T follicular helper cell (primary cell): ENCODE data around the gene SCGN.
"Not testable (repeated sequence)": the region's sequence is repeated elsewhere in the genome, so short reads cannot be mapped to it uniquely, and the experiment has no call there.

ENCODE experiments used
- DNase-seq: peaks from one replicate; pipeline ENCODE4 v3.0.0-alpha.2; 2020; ENCODE audit warnings: low read depth

The SCGN gene

DNA sequence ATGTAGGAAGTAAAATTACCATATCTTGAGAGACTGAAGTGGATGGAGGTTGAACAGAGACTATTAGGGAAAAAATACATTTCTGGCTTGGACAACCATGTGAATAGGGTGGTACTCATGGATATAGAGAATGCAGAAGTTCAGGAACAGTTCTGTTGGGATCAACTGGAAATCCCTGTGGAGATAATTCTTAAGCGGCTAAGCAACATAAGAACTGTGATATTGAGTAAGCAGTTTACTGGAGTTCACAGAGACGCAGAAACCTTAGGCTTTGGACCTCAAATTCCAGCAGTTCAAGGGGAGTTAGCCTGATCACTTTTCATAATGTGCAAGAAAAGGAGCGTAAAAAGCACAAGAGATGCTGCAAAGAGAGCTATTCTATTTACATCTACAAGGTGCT, 78.9 kb downstream of the SCGN start:
- DNase-seq, result no peak

DNA sequence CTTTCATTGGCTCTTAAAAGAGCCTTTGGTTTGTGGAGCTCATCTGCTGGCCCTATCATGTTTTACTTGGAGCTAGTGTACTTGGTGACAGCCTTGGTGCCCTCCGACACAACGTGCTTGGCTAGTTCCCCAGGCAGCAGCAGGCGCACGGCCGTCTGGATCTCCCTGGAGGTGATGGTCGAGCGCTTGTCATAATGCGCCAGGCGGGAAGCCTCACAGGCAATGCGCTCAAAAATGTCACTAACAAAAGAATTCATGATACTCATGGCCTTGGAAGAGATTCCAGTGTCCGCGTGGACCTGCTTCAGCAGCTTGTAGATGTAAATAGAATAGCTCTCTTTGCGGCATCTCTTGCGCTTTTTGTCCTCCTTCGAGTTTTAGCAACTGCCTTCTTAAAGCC, 79.7 kb downstream of the SCGN start:
- no peak for DNase-seq

DNA sequence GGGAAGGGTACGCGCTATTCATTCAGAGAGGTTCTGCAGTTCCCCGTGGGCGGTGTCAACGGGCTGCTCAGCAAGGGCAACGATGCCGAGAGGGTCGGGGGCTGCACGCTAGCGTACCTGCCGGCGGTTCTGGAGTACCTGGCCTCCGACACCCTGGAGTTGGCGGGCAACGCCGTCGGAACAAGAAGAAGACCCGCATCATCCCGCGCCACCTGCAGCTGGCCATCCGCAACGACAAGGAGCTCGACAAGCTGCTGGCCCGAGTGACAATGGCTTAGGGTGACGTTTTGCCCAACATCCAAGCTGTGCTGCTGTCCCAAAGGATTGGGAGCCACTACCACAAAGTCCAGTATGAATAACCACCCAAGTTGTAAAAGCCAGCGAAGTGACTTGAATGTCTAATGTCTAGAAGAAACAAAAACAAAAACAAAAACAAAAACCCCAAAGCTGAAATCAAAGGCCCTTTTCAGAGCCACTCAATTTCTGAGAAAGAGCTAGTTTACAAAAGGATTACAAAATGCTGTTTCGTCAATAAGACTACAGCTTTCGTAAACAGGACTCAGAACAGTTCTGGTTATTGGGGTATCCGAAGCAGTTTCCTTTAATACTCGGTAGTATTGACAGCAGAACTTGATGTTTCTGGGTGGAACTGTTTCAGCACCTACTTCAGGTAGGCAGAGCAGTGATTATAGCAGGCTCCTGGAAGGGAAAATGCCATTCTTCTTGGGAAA, 80.6 kb downstream of the SCGN start:
- DNase-seq, result no peak

DNA sequence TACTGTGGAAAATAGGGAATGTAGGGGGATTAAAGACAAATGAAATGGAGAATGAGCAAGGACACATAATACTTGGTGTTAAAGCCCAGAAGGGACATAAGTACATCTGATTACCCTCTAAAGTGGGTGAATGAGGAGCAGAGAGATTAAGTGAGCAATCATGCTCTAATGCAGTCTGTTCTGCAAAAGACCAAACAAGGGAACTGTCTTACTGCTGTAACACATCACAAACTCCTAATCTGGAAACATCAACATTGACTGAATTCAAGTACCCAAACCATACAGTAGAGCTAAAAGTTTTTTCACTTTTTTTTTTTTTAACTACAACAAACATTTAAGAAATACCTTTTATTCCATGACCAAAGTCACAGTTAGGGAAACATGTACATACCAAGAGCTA, 83.2 kb downstream of the SCGN start:
- no peak for DNase-seq

DNA sequence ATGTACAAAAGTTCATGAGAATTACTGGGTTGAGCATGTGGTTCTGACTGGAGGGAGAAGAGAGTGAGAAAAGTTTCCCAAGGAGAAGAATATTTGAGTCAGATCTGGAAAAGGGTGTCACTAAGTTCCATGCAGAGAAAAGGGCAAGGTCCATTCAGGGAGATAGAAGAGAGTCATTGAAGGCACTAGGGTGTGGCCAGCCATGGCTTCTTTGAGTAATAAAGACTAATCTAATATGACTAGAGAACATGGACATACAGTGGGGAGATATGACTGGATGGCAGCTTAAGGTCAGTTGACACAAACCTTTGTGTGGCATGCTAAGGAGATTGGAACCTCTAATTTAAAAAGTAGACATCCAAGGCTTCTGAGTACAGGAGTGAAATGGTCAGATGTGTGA, 91.9 kb downstream of the SCGN start:
- DNase-seq, result no peak

DNA sequence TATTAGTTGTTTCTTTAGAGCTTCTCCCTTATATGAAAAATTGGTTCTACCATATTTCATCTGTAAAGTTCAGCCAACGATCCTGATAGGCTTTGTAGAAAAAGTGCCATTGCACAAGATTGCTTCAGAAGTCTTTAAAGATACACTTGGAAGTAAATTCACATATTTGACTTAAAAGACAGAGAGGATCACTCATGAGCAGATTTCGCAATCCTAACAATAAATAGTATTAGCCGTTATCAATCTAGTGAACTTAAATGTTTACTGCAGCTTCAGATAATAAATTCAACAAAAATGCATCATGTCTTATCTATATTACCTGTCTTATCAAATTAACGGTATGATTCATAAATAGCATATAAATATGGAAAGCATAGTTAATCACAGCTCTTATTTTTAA, 93.8 kb downstream of the SCGN start:
- no peak for DNase-seq

DNA sequence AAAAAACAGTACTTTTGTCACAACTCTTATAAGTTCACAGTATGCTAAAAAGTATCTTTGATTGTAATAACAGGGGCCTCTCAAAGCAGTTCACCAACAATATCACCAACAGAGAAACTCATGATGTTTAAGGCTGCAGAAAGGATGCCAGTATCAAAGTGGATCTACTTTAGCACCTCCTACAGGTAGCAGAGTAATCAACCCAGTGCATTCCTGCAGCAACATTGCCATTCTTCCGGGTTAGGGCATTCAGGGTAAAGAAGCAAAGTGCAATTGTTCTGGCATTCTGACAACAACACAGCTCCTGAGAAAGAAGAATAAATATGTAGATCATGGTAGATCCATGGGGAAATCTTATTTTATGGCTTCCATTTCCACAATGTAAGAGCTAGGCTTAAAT, 95.0 kb downstream of the SCGN start:
- DNase-seq, result no peak

DNA sequence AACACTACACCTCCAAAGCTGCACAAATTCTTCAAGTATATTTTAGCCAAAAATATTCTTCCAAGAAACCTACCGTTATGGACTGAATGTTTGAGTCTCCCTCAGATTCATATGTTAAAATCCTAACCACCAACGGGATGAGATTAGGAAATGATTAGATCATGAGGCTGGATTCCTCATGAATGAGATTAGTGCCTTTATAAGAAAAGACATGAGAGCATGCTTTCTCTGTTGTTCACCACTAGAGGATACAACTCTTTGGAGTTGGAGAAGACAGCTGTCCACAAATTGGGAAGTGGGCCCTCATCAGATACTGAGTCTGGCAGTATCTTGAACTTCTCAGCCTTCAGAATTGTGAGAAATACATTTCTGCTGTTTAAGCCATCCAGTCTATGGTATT, 95.5 kb downstream of the SCGN start:
- DNase-seq, result no peak

DNA sequence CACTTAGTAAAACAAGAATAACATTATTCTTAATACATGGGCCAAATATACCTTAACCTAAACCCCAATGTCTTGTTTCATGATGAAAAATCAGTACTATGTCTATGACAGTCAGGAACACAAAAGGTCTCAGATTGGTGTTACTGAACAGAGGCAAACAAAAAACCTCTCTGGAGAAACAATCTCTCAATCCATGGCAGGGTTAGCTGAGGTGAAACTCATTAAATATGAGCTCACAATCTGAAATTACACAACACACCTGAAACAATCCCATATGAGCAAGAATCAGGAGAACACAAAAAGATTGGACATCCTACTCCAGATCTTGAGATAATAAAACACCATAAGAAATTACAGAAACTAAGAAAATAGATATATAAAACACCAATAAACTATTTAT, 96.0 kb downstream of the SCGN start:
- DNase-seq, result no peak

DNA sequence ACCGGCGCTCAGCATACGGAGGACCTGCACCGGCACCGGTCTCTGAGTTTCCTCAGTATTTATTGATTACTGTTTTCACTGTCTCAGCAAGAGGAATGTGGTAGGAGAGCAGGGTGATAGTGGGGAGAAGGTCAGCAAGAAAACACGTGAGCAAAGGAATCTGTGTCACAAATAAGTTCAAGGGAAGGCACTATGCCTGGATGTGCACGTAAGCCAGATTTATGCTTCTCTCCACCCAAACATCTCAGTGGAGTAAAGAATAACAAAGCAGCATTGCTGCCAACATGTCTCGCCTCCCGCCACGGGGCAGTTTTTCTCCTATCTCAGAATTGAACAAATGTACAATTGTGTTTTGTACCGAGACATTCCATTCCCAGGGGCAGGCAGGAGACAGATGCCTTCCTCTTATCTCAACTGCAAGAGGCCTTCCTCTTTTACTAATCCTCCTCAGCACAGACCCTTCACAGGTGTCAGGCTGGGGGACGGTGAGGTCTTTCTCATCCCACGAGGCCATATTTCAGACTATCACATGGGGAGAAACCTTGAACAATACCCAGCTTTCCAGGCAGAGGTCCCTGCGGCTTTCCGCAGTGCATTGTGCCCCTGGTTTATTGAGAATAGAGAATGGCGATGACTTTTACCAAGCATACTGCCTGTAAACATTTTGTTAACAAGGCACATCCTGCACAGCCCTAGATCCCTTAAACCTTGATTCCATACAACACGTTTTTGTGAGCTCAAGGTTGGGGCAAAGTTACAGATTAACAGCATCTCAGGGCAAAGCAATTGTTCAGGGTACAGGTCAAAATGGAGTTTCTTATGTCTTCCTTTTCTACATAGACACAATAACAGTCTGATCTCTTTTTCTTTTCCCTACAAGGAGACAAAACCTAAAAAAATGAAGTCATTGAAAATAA, 96.8 kb downstream of the SCGN start:
- DNase-seq, result not testable (repeated sequence)

DNA sequence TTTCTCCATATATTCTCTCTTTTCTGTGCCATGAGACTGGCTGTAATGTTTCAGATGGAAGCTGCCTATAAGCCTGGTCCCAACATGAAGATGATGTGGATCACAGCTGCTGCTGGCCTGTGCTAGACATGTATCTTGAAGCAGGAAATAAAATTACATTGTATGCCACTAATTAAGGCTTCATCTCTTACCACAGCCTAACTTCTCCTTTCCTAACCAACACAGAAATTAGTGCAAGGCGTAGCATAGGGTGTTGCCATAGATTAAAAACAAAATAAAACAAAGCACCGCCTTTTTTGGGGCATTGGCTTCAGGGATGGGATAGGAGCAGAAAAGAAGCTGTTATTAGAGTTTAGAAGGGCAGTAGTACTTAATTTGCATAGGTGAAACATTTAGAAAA, 97.8 kb downstream of the SCGN start:
- DNase-seq, result no peak

DNA sequence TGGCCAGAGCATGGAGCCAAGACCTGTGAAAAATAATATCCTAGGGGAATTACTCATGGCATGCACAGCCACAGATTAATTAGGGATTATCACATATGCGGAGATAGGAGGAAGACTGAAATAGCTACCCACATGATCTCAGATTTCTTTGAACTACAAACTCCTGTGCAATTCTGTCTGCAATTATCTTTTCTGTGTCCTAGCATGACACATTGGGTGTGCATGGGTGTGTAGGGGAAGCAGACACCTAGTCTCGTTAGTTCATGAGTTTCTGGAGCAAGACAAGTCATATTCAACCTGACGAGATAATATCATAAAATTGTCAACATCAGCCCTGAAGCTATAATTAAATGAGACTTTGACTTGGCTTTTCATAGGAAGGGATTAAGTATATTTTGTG, 98.9 kb downstream of the SCGN start:
- no peak for DNase-seq
